ENCODE measurements around the gene CKAP2. TPM values are rescaled to one million over a fixed set of nuclear protein-coding genes. Genes with fewer than 3 reads are reported as not detected.

CKAP2 gene
- 3.1 and 5.3 TPM in 2 replicates for total RNA-seq

DNA sequence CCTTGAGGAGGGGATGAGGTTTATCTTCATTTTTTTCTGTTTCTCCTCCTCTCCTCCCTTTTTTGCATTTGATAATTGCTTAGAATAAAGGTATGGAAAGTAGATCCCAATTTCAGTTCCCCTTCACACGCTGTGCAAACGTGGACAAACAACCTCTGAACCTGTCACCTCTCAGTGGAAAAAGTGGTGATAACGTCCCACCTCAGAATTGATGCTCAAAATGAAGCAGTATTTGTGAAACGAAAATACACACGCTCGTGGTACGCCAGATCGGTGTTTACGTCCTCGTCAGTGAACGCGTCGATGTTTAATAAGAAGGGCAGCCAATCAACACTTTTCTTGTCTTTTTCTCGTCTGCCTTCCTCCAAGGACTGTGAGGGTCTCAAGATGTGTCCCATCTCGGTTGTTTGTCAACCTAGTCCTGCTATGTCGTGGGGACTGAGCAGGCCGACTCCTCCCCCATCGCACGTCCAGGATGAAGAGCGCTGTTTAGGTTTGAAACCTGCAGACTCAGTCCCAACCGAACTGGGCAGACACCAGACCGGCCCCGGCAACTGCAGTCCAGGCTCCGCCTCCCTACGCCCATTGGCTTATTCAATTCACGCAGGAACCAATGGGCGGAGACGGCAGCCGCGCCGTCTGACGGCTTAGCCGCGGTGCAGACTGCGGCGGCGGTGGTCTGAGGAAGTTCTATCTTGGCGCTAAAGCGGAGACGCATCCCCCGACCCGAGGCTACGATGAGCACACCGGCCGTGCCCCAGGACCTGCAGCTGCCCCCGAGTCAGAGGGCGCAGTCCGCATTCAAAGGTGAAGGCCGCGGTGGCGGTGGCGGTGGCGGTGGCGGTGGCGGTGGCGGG is at the start of gene CKAP2:
Gene CKAP2 (plus strand): TSS at position 659 of the 857 bp plus-strand sequence. CDS start 79 bp downstream, at position 738.

DNA sequence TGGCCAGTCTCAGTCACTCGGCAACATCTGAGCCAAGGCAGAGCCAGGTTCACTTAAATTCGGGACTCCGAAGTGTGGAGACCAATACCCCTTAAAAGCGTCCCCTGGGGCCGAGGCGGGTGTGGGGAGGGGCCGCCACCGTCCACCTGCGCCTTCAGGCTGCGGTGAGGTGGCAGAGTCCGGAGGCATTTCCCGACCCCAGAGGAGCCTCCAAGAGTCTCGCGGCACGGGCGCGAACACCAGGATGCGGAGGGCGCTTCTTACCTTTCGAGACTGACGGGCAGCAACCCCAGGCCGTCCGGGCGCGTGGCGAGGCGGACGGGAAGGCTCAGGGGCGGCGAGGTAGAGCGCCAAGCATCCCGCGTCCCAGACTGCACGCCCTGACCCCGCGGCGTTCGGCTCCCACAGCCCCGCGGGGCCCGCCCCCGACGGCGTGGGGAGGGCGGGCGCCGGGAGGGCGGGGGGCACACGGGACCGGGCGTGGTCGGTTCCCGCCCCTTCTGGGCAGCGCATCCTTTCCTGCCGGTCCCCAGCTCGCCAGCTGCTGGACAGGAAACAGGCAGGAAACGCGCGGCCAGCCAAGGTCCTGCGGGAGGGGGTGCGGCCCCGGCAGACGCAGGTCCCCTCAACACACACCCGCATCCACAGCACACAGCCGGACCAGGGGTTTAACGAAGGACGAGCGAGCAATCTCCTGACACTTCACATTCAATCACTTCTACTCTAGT is 49.3 kb upstream of the CKAP2 start, which contains the start of gene THSD1:
Gene THSD1 (minus strand): TSS at position 406 of the 728 bp plus-strand sequence. CDS start 3,572 bp downstream, outside the sequence.

DNA sequence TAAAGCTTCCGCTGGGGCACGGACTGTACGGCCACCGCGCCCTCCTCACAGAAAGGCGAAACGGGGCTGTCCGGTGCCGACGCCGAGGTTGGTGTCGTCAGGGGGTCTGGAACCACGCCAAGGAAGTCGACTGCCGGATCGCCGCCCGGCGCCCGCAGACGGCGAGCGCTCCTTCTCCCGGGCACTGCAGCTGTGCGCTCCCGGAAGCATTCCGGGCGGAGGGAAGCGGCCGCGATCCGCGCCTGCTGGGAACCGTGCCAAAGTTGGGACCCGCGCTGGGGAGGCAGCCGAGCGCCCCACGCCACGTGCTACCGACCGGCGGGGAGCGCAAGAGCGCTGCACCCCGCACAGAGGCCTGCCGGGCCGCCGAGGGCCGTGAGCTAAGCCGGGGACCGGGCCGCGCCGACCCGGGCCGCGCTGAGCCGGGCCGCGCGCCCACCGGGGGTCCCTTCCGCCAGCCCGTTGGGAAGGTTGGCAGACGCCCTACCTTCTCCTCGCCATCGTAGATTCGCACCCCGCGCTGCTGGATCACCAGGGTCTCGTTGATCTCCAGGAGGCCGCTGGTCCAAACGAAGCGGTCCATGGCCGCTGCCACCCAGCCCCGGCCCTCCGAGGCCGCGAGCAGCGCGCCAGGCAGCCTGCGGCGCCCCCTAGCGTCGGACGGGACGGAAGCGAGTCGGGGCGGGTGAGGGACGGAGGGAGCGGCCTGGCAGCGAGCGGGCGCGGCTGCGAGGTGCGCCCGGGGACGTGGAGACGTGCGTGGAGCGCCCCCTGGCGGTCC is 5.1 kb upstream of the CKAP2 start, which contains the start of gene VPS36:
Gene VPS36 (minus strand): TSS at position 623 of the 781 bp plus-strand sequence. CDS start 40 bp downstream, at position 583.

Other genes with a start within 250 kb of the CKAP2 start
- gene THSD1, start 49.3 kb upstream of the CKAP2 start, total RNA-seq = 3.0 and 5.6 TPM in 2 replicates
- gene VPS36, start 4.8 kb upstream of the CKAP2 start, total RNA-seq = 15.4 and 25.6 TPM in 2 replicates
- gene HNRNPA1L2, start 187.0 kb downstream of the CKAP2 start, total RNA-seq = 1.1 and 2.4 TPM in 2 replicates
- 19.6 and 30.8 TPM in 2 replicates for gene SUGT1, start 197.4 kb downstream of the CKAP2 start, total RNA-seq